ENCODE results near the gene MYRF. TPM values are rescaled to one million over a fixed set of nuclear protein-coding genes. Genes with fewer than 3 reads are reported as not detected.

Gene MYRF
- total RNA-seq, 1 donor from 2014 or later, result 39.5 TPM

DNA sequence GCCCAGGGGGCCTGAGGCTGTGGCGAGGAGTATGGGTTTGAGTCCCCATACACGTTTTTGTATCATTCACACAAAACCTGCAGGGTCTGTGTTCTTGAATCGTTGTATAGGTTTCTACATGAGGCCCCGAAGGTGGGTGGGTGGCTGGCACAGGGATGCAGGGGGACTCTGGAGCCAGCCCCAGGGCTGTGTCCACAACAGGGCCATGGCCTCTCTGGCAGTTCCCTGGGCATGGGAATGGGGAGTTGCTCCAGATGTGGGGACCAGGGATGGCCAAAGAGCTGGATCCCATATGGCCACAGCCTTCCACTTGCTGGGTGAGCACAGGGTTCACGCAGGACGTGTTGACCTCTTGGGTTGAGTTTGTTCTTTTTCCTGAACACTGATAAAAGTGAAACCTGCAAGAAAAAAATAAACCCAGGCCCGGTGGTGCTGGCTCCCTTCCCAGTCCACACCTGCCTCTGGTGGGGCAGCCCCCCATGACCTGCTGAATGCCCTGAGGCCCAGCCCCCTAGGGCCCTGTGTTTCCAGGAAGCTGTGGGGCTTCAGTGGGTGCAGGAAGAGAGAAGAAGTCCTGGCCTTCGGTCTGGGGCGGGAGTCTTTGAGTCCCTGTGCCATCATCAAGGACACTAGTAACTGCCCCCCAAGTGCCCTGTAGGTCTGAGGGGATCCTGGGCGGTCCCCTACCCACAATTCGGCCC, 16.1 kb downstream of the MYRF start:
- H2AFZ ChIP-seq (ENCODE audit: low read depth, low read length), result no peak overlapping the region
- no peak overlapping the region for H3K27ac Mint-ChIP-seq (ENCODE audit: unreplicated experiment)
- no peak for TF ChIP-seq EZH2 (IDR thresholded peaks at IDR 0.05; ENCODE audit: insufficient read depth, low read length)
- TF ChIP-seq, protein P1, sequence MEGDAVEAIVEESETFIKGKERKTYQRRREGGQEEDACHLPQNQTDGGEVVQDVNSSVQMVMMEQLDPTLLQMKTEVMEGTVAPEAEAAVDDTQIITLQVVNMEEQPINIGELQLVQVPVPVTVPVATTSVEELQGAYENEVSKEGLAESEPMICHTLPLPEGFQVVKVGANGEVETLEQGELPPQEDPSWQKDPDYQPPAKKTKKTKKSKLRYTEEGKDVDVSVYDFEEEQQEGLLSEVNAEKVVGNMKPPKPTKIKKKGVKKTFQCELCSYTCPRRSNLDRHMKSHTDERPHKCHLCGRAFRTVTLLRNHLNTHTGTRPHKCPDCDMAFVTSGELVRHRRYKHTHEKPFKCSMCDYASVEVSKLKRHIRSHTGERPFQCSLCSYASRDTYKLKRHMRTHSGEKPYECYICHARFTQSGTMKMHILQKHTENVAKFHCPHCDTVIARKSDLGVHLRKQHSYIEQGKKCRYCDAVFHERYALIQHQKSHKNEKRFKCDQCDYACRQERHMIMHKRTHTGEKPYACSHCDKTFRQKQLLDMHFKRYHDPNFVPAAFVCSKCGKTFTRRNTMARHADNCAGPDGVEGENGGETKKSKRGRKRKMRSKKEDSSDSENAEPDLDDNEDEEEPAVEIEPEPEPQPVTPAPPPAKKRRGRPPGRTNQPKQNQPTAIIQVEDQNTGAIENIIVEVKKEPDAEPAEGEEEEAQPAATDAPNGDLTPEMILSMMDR (IDR thresholded peaks at IDR 0.05; ENCODE audit: insufficient read depth, low read depth, low read length), result no peak
- no peak overlapping the region for H3K9ac ChIP-seq (ENCODE audit: low read length)
- H3K79me2 ChIP-seq (ENCODE audit: insufficient read depth, low read length), result no peaks in the 10 kb centered on the region
- peaks cover 5% of the 10 kb centered on the region for H4K20me1 ChIP-seq (ENCODE audit: insufficient read depth, low read length)
- DNase-seq (ENCODE audit: low read depth) (no peak), FAIRE-seq (no peak)
- no peak overlapping the region for H3K4me3 ChIP-seq (ENCODE audit: insufficient read depth, low read depth, low read length)
- H3K4me2 ChIP-seq (ENCODE audit: low read length), result no peak overlapping the region
- no peaks in the 10 kb centered on the region for H3K36me3 Mint-ChIP-seq (ENCODE audit: low read depth, unreplicated experiment)
- peaks cover 5% of the 10 kb centered on the region for H3K4me1 Mint-ChIP-seq (ENCODE audit: low read depth, unreplicated experiment)
- H3K27me3 ChIP-seq (ENCODE audit: insufficient read depth, low read length), result no peaks in the 10 kb centered on the region
- no peak overlapping the region for H3K4me3 Mint-ChIP-seq (ENCODE audit: unreplicated experiment)
- no peaks in the 10 kb centered on the region for H3K36me3 ChIP-seq (ENCODE audit: insufficient read depth, low read length)
- H3K4me1 ChIP-seq (ENCODE audit: insufficient read depth, low read length), result peaks cover 9% of the 10 kb centered on the region
- no peaks in the 10 kb centered on the region for H3K9me3 Mint-ChIP-seq (ENCODE audit: unreplicated experiment)
- no peak overlapping the region for H3K27ac ChIP-seq (ENCODE audit: low read depth, low read length)
- H3K27me3 Mint-ChIP-seq (ENCODE audit: low read depth, unreplicated experiment), result no peaks in the 10 kb centered on the region
- H3K9me3 ChIP-seq (ENCODE audit: insufficient read depth, low read depth, low read length), result no peaks in the 10 kb centered on the region

DNA sequence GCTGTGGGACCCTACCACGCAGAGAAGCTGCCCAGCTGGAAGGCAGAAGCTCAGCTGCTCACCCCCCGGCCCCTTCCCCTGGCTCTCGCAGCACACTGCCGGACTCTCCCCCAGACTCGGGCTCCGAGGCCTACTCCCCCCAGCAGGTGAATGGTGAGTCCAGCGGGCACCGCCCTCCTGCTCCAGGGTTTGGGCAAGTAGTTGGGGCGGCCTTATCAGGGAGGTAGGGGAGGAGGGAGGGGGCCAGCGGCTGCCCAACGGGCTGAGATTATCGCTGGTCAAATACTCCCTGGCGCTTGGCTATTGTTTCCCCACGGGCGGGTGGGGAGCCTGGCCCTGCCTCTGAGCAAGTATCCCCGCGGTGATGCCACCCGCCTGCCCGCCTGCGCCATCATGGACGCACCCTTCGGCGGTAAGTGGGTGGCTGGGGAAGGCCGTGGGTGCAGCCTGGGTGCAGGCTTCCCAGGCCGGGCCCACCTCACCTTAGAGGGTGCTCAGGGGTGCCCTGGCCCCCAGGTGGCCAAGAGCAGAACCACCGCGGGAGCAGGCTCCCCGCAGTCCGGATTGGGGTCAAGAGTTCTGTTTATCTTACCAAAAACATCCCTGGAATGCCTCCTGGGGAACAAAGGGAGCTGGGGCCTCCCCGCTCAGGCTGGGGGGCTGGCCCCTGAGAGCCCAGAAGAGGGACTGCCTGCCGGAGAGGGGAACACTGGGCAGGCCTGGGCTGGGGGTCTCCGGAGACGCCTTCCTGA, 16.9 kb downstream of the MYRF start:
- no peak overlapping the region for H3K27ac ChIP-seq (ENCODE audit: low read depth, low read length)
- H3K4me3 Mint-ChIP-seq (ENCODE audit: unreplicated experiment), result no peak overlapping the region
- H3K4me3 ChIP-seq (ENCODE audit: insufficient read depth, low read depth, low read length), result no peak overlapping the region

More for the DNA sequence above, 16.9 kb downstream of the MYRF start:
- no peak overlapping the region for H3K27ac Mint-ChIP-seq (ENCODE audit: unreplicated experiment)
- Histone ChIP-seq H2AFZ (ENCODE audit: low read depth, low read length) (no peak overlapping the region), H4K20me1 (ENCODE audit: insufficient read depth, low read length) (peaks cover 5% of the 10 kb centered on the region), H3K27me3 (ENCODE audit: insufficient read depth, low read length) (no peaks in the 10 kb centered on the region), H3K4me1 (ENCODE audit: insufficient read depth, low read length) (peaks cover 9% of the 10 kb centered on the region), H3K4me2 (ENCODE audit: low read length) (peak overlapping the region; percentile 55), H3K9me3 (ENCODE audit: insufficient read depth, low read depth, low read length) (no peaks in the 10 kb centered on the region), H3K9ac (ENCODE audit: low read length) (peak overlapping the region; percentile 41), H3K36me3 (ENCODE audit: insufficient read depth, low read length) (no peaks in the 10 kb centered on the region), H3K79me2 (ENCODE audit: insufficient read depth, low read length) (no peaks in the 10 kb centered on the region)
- TF ChIP-seq, protein P1 (IDR thresholded peaks at IDR 0.05; ENCODE audit: insufficient read depth, low read depth, low read length), result no peak
- TF ChIP-seq EZH2 (IDR thresholded peaks at IDR 0.05; ENCODE audit: insufficient read depth, low read length), result no peak
- no peaks in the 10 kb centered on the region for H3K9me3 Mint-ChIP-seq (ENCODE audit: unreplicated experiment)
- H3K4me1 Mint-ChIP-seq (ENCODE audit: low read depth, unreplicated experiment), result peaks cover 2% of the 10 kb centered on the region
- H3K27me3 Mint-ChIP-seq (ENCODE audit: low read depth, unreplicated experiment), result no peaks in the 10 kb centered on the region
- FAIRE-seq, result no peak
- no peaks in the 10 kb centered on the region for H3K36me3 Mint-ChIP-seq (ENCODE audit: low read depth, unreplicated experiment)
- peak; percentile 35 for DNase-seq (ENCODE audit: low read depth)
